Neural cell (in vitro differentiated cells): ENCODE results near the gene SYT17. TPM values are rescaled to one million over a fixed set of nuclear protein-coding genes. Genes with fewer than 3 reads are reported as not detected.

Source experiments
- H2AFZ ChIP-seq: fragments of 200-600, 300-800 bp; sonication (generic), shearing (Covaris generic); 2 replicates; pipeline ENCODE4 v1.6.0; 2014; ENCODE audit warnings: low read depth, mild to moderate bottlenecking, antibody characterized with exemption, low read length, moderate library complexity
- H3F3A ChIP-seq: fragments of 200-600 bp; shearing (Covaris generic); 2 replicates; pipeline ENCODE4 v1.6.1; 2016; ENCODE audit warnings: mild to moderate bottlenecking, moderate library complexity, mixed read lengths, antibody characterized with exemption, low read length; ENCODE audit not compliant: insufficient read depth, poor library complexity, severe bottlenecking
- H3K27ac ChIP-seq: fragments of 200-600, 300-800 bp; sonication (generic), shearing (Covaris generic); 2 replicates; pipeline ENCODE4 v1.5.1; 2014; ENCODE audit warnings: mild to moderate bottlenecking, low read length, moderate library complexity
- H3K27me3 ChIP-seq: fragments of 300-800, 200-600 bp; sonication (generic), shearing (Covaris generic); 2 replicates; pipeline ENCODE4 v1.6.0; 2014; ENCODE audit warnings: mild to moderate bottlenecking, low read depth, low read length, moderate library complexity; ENCODE audit not compliant: insufficient read depth
- H3K36me3 ChIP-seq: fragments of 300-800, 200-600 bp; sonication (generic), shearing (Covaris generic); 2 replicates; pipeline ENCODE4 v1.5.1; 2014; ENCODE audit warnings: mild to moderate bottlenecking, antibody characterized with exemption, low read length, moderate library complexity; ENCODE audit not compliant: insufficient read depth
- H3K4me2 ChIP-seq: fragments of 300-800, 200-600 bp; sonication (generic), shearing (Covaris generic); 2 replicates; pipeline ENCODE4 v1.6.0; 2014; ENCODE audit warnings: mild to moderate bottlenecking, low read length
- H3K4me3 ChIP-seq: fragments of 300-800, 200-600 bp; sonication (generic), shearing (Covaris generic); 2 replicates; pipeline ENCODE4 v1.5.1; 2014; ENCODE audit warnings: mild to moderate bottlenecking, low read length, moderate library complexity
- H3K79me2 ChIP-seq: fragments of 200-600 bp; shearing (Covaris generic); replicated peaks from 2 replicates; pipeline ENCODE4 v1.6.0; 2014; ENCODE audit warnings: mild to moderate bottlenecking, low read length, moderate library complexity; ENCODE audit not compliant: insufficient read depth
- H3K9ac ChIP-seq: fragments of 300-800, 200-600 bp; sonication (generic), shearing (Covaris generic); 2 replicates; pipeline ENCODE4 v1.6.1; 2016; ENCODE audit warnings: mild to moderate bottlenecking, low read length, mixed read lengths
- H3K9me2 ChIP-seq: fragments of 200-600 bp; shearing (Covaris generic); 2 replicates; pipeline ENCODE4 v1.6.1; 2016; ENCODE audit warnings: mild to moderate bottlenecking, low read length, mixed read lengths; ENCODE audit not compliant: insufficient read depth
- H3K9me3 ChIP-seq: fragments of 200-600, 300-800 bp; sonication (generic), shearing (Covaris generic); 2 replicates; pipeline ENCODE4 v1.6.1; 2016; ENCODE audit warnings: mild to moderate bottlenecking, mixed run types, low read length, moderate library complexity, mixed read lengths
- H4K20me1 ChIP-seq: fragments of 200-600 bp; shearing (Covaris generic); 2 replicates; pipeline ENCODE4 v1.6.1; 2016; ENCODE audit warnings: mild to moderate bottlenecking, mixed run types; ENCODE audit not compliant: insufficient read depth
- CTCF ChIP-seq: fragments of 450-650 bp; IDR thresholded peaks from 2 replicates; pipeline ENCODE4 v1.5.1; 2014; ENCODE audit warnings: antibody characterized with exemption, mild to moderate bottlenecking, moderate library complexity; ENCODE audit not compliant: poor library complexity, severe bottlenecking
- EP300 ChIP-seq: fragments of 450-650 bp; conservative IDR thresholded peaks from 2 replicates; pipeline ENCODE4 v1.6.1; 2014; ENCODE audit warnings: antibody characterized with exemption, mild to moderate bottlenecking, moderate library complexity; ENCODE audit not compliant: poor library complexity, severe bottlenecking
- EZH2 ChIP-seq: fragments of 200-600, 300-800 bp; shearing (Covaris generic), sonication (generic); IDR thresholded peaks from 2 replicates; pipeline ENCODE4 v1.6.1; 2014; ENCODE audit warnings: antibody characterized with exemption, low read length, borderline replicate concordance, mild to moderate bottlenecking; ENCODE audit not compliant: insufficient read depth, poor library complexity, severe bottlenecking
- MXI1 ChIP-seq: fragments of 450-650 bp; conservative IDR thresholded peaks from 2 replicates; pipeline ENCODE4 v1.6.1; 2014; ENCODE audit warnings: antibody characterized with exemption, mild to moderate bottlenecking; ENCODE audit not compliant: poor library complexity, severe bottlenecking
- POLR2AphosphoS5 ChIP-seq: IDR thresholded peaks from 2 replicates; pipeline ENCODE4 v1.6.1; 2012
- RAD21 ChIP-seq: fragments of 450-650 bp; conservative IDR thresholded peaks from 2 replicates; pipeline ENCODE4 v1.6.1; 2014; ENCODE audit warnings: antibody characterized with exemption, mild to moderate bottlenecking, moderate library complexity
- REST ChIP-seq: IDR thresholded peaks from 2 replicates; pipeline ENCODE4 v1.6.1; 2012; ENCODE audit warnings: borderline replicate concordance
- SMC3 ChIP-seq: fragments of 450-650 bp; conservative IDR thresholded peaks from 2 replicates; pipeline ENCODE4 v1.6.1; 2014; ENCODE audit warnings: antibody characterized with exemption, mild to moderate bottlenecking, moderate library complexity; ENCODE audit not compliant: poor library complexity
- TAF1 ChIP-seq: IDR thresholded peaks from 2 replicates; pipeline ENCODE4 v1.6.1; 2012; ENCODE audit warnings: low read depth
- polyA plus RNA-seq: library from polyadenylated mRNA; depleted of rRNA; stranded (reverse); fragments of >200 nt; gene quantifications from 2 replicates; pipeline ENCODE4 v1.2.3, GENCODE V29; 2014

SYT17 gene
- polyA plus RNA-seq, 1 donor from 2014 or later: 3.0 TPM

GRCh38 chr16:19132255-19132654 lies 35.8 kb upstream of the SYT17 start:
- Histone ChIP-seq H3K4me2 (no peak overlapping the region), H3F3A (no peaks in the 10 kb centered on the region), H3K4me3 (no peak overlapping the region), H3K79me2 (no peaks in the 10 kb centered on the region), H3K27me3 (no peaks in the 10 kb centered on the region), H4K20me1 (no peaks in the 10 kb centered on the region), H3K9me2 (no peaks in the 10 kb centered on the region), H3K36me3 (no peaks in the 10 kb centered on the region), H2AFZ (no peak overlapping the region), H3K9ac (no peak overlapping the region), H3K9me3 (no peaks in the 10 kb centered on the region), H3K27ac (no peak overlapping the region)
- TF ChIP-seq EP300 (no peak), CTCF (no peak), MXI1 (no peak), EZH2 (no peak), POLR2AphosphoS5 (no peak), TAF1 (no peak), RAD21 (no peak), REST (no peak), SMC3 (no peak)

- Histone ChIP-seq H3K9me2 (no peaks in the 10 kb centered on the region), H3K27ac (no peak overlapping the region), H4K20me1 (no peaks in the 10 kb centered on the region), H3K36me3 (no peaks in the 10 kb centered on the region), H3K9me3 (no peaks in the 10 kb centered on the region), H3K4me2 (no peak overlapping the region), H3K9ac (no peak overlapping the region), H3K79me2 (no peaks in the 10 kb centered on the region), H3K27me3 (no peaks in the 10 kb centered on the region), H3F3A (no peaks in the 10 kb centered on the region), H2AFZ (no peak overlapping the region), H3K4me3 (no peak overlapping the region)
- no peak for TF ChIP-seq REST
- no peak for TF ChIP-seq SMC3
- TF ChIP-seq EP300: no peak
- no peak for TF ChIP-seq TAF1
- no peak for TF ChIP-seq CTCF
- TF ChIP-seq POLR2AphosphoS5: no peak
- no peak for TF ChIP-seq EZH2
- no peak for TF ChIP-seq MXI1
- no peak for TF ChIP-seq RAD21
These were observed 35.1 kb upstream of the SYT17 start for GRCh38 chr16:19132898-19133297.
